ENCODE results near the gene MAD1L1. TPM values are rescaled to one million over a fixed set of nuclear protein-coding genes. Genes with fewer than 3 reads are reported as not detected.

The MAD1L1 gene
- total and polyA plus RNA-seq, 2 of the 8 experiments (the other 6 are each of a cell fraction or from before 2014, with no cell fraction given): 40.4 to 44.6 TPM

DNA sequence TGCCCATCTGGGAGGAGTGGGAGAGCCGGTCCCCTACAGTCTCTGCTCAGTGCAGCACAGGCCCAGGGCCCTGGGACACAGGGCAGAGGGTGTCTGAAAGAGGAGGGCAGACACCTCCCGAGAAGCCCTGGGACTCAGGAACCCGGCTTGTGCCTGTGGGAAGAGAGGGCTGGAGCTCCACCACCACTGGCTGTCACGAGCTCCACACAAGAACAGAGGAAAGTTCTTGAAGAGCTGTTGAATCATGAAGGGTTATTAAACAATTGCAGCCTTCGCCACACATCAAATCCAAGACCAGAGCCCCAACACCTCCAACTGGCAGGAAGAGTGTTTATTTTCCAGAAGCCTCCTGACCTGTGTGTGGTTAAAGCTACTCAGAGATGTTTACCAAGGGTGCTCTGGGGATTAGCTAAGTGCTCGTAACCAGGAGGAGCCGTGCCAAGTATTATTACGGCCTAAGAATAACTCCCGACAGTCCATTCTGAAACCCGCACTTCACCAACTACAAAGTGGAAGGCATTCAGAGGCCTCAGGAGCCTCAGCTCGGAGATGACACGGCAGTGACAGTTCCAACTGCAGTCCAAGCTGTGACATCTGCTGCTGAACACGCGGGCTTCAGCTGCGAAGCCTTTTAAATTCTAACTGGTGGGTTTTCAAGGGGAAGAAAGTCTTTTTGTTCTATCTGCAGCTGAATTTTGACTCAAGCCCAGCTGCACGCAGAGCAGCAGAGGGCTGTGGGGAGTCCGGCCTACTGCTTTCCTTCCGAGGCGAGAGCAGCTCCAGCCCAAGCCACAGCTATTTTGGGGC is 75.1 kb downstream of the MAD1L1 start:
- Histone ChIP-seq H4K8ac (ENCODE audit: extremely low read depth, insufficient read depth, low read length) (no peak overlapping the region), H4K20me1 (replicated peaks in 1 of 2; ENCODE audit: control insufficient read depth in 1 of 2, insufficient read depth in 2 of 2, low read length in 2 of 2) (peaks cover 0 to 3% of the 10 kb centered on the region in 2 experiments), H3K9ac (replicated peaks in 1 of 4; ENCODE audit: extremely low read depth in 1 of 4, low read depth in 3 of 4, low read length in 3 of 4) (no peak overlapping the region; a peak in 1 of 7 replicates), H3K23ac (ENCODE audit: insufficient read length) (no peak overlapping the region), H2BK5ac (ENCODE audit: low read depth, low read length) (no peak overlapping the region), H2BK15ac (ENCODE audit: low read length) (no peak overlapping the region), H4K91ac (replicated peaks; ENCODE audit: insufficient read length, low read length) (no peak overlapping the region), H3K14ac (ENCODE audit: insufficient read length) (no peak overlapping the region), H3K79me2 (ENCODE audit: control insufficient read depth in 1 of 2, insufficient read depth in 2 of 2, low read length in 2 of 2) (peaks cover 0 to 6% of the 10 kb centered on the region in 2 experiments; a peak in 1 of 4 replicates), H3K79me1 (ENCODE audit: low read depth, low read length) (peaks cover 5% of the 10 kb centered on the region), H2AFZ (ENCODE audit: low read length) (no peak overlapping the region), H2AK5ac (ENCODE audit: low read depth, low read length) (no peak overlapping the region), H3K18ac (ENCODE audit: extremely low read depth, low read length) (no peak overlapping the region), H3K4me2 (ENCODE audit: insufficient read depth in 1 of 2, low read depth in 2 of 2, low read length in 2 of 2) (no peak overlapping the region), H3K4me1 (replicated peaks in 1 of 4; ENCODE audit: control insufficient read depth in 3 of 4, insufficient read depth in 4 of 4, low read length in 3 of 4) (peaks cover 0 to 13% (median 11%) of the 10 kb centered on the region in 4 experiments; a peak in 5 of 7 replicates), H3K27me3 (replicated peaks in 1 of 4; ENCODE audit: control insufficient read depth in 3 of 4, extremely low read depth in 1 of 4, insufficient read depth in 3 of 4, low read length in 3 of 4) (no peaks in the 10 kb centered on the region), H3K9me3 (ENCODE audit: insufficient read depth in 2 of 2, low read depth in 1 of 2, low read length in 1 of 2) (peaks cover 0 to 5% of the 10 kb centered on the region in 2 experiments; a peak in 1 of 4 replicates), H3K23me2 (ENCODE audit: low read depth, low read length) (no peaks in the 10 kb centered on the region), H3K56ac (replicated peaks; ENCODE audit: insufficient read length, low read depth, low read length) (no peak overlapping the region), H3K4me3 (ENCODE audit: extremely low read depth in 1 of 4, insufficient read depth in 2 of 4, low read depth in 3 of 4, low read length in 4 of 4) (no peak overlapping the region), H3K27ac (ENCODE audit: low read depth, low read length) (no peak overlapping the region), H2BK20ac (ENCODE audit: low read length) (no peak overlapping the region), H4K5ac (ENCODE audit: insufficient read length, low read depth, low read length) (no peak overlapping the region), H3K4ac (replicated peaks; ENCODE audit: insufficient read length, low read depth, low read length) (no peak overlapping the region), H2BK120ac (replicated peaks; ENCODE audit: low read depth, low read length) (no peak overlapping the region), H3K36me3 (ENCODE audit: control insufficient read depth in 2 of 4, insufficient read depth in 4 of 4, low read length in 3 of 4) (no peaks in the 10 kb centered on the region; a peak in 2 of 8 replicates), H2BK12ac (ENCODE audit: low read depth, low read length) (no peak overlapping the region)
- TF ChIP-seq CEBPB (IDR thresholded peaks at IDR 0.05; ENCODE audit: low read depth, low read length) (no peak), SIRT6 (IDR thresholded peaks at IDR 0.05; ENCODE audit: low read length) (no peak), POLR2A (IDR thresholded peaks at IDR 0.05; ENCODE audit: control extremely low read depth in 1 of 2, low read depth in 2 of 2, low read length in 2 of 2) (no peak), TEAD4 (IDR thresholded peaks at IDR 0.05; ENCODE audit: low read depth, low read length) (no peak), SP4 (IDR thresholded peaks at IDR 0.05; ENCODE audit: low read length) (no peak), EZH2 (IDR thresholded peaks at IDR 0.05; ENCODE audit: low read depth, low read length, severe bottlenecking) (no peak)
- FAIRE-seq (no peak), DNase-seq (ENCODE audit: low read depth in 1 of 2, low spot score in 2 of 2) (no peak)
- ChIA-PET CTCF (ENCODE audit: partially characterized antibody) (interaction anchor here (0.5 to 4.6 kb wide), 9 partner anchors 9 to 1564 kb away, joined by 3 to 43 read pairs (median 6); no protein-coding TSS in a partner anchor), POLR2A (ENCODE audit: partially characterized antibody) (interaction anchor here (0.6 to 1.5 kb wide), 2 partner anchors 44 to 196 kb away, joined by 3 to 5 read pairs; partner anchors contain the start of gene EIF3B)
- 93% methylated on average over 19 of the region's 19 CpGs; no CpG with 5 or more reads in 1 of the 2 experiments for WGBS, 2 experiments (ENCODE audit: extremely low coverage in 1 of 2, insufficient coverage in 1 of 2, insufficient read length in 1 of 2, insufficient replicate concordance in 2 of 2, low coverage in 1 of 2, low lambda C conversion rate in 2 of 2, missing lambda C conversion rate in 1 of 2)
